Ishikawa (cell line): ENCODE data around the gene ZNF292.

Source experiments
- CEBPB ChIP-seq: IDR thresholded peaks from 2 replicates; pipeline ENCODE4 v1.6.1; 2012
- CREB1 ChIP-seq: IDR thresholded peaks from 2 replicates; pipeline ENCODE4 v1.6.1; 2012; ENCODE audit warnings: low read depth
- EGR1 ChIP-seq: IDR thresholded peaks from 2 replicates; pipeline ENCODE4 v1.6.1; 2012
- EP300 ChIP-seq: IDR thresholded peaks from 2 replicates; pipeline ENCODE4 v1.6.1; 2012; ENCODE audit warnings: borderline replicate concordance
- FOXM1 ChIP-seq: IDR thresholded peaks from 2 replicates; pipeline ENCODE4 v1.6.1; 2012; ENCODE audit warnings: low read depth, borderline replicate concordance
- NFIC ChIP-seq: IDR thresholded peaks from 2 replicates; pipeline ENCODE4 v1.6.1; 2012
- RAD21 ChIP-seq: IDR thresholded peaks from 2 replicates; pipeline ENCODE4 v1.6.1; 2012; ENCODE audit warnings: low read depth
- REST ChIP-seq: IDR thresholded peaks from 2 replicates; pipeline ENCODE4 v1.6.1; 2012; ENCODE audit warnings: low read depth, mild to moderate bottlenecking
- TAF1 ChIP-seq: IDR thresholded peaks from 2 replicates; pipeline ENCODE4 v1.6.1; 2012; ENCODE audit warnings: low read depth, mild to moderate bottlenecking
- TCF12 ChIP-seq: IDR thresholded peaks from 2 replicates; pipeline ENCODE4 v1.6.1; 2012; ENCODE audit warnings: low read depth
- TEAD4 ChIP-seq: IDR thresholded peaks from 2 replicates; pipeline ENCODE4 v1.6.1; 2012
- YY1 ChIP-seq: IDR thresholded peaks from 2 replicates; pipeline ENCODE4 v1.6.1; 2012; ENCODE audit warnings: low read depth
- ZBTB7A ChIP-seq: IDR thresholded peaks from 2 replicates; pipeline ENCODE4 v1.6.1; 2012; ENCODE audit warnings: low read depth
- TF ChIP-seq, protein P1 (sequence below): IDR thresholded peaks from 2 replicates; pipeline ENCODE4 v1.6.1; 2012
- TF ChIP-seq, protein P2 (sequence below): IDR thresholded peaks from 2 replicates; pipeline ENCODE4 v1.6.1; 2012

The ZNF292 gene

DNA sequence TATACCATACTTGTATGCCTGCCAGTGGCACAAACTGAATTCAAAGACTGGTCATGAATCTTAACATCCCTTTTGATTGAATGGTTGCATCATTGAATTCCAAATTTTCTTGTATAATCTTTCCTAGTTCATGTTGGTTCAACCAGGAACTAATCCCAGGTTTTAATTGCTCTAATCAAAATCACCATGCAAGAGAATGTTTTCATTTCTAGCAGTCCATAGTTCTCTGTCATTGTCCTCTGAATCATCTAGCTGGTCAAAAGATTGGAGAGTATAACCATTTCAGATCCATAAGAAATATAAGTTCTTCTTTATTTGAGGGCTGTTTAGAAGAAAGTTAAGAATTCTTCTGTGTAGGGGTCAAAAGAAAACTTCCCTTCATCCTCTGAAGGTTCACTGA, 57.2 kb downstream of the ZNF292 start:
- TF ChIP-seq TEAD4 (no peak), EGR1 (no peak), FOXM1 (no peak), TAF1 (no peak), TCF12 (no peak), EP300 (no peak), ZBTB7A (no peak), YY1 (no peak), REST (no peak), RAD21 (no peak), NFIC (no peak), CEBPB (no peak), CREB1 (no peak)
- TF ChIP-seq, protein P1, sequence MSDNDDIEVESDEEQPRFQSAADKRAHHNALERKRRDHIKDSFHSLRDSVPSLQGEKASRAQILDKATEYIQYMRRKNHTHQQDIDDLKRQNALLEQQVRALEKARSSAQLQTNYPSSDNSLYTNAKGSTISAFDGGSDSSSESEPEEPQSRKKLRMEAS, result no peak
- TF ChIP-seq, protein P2, sequence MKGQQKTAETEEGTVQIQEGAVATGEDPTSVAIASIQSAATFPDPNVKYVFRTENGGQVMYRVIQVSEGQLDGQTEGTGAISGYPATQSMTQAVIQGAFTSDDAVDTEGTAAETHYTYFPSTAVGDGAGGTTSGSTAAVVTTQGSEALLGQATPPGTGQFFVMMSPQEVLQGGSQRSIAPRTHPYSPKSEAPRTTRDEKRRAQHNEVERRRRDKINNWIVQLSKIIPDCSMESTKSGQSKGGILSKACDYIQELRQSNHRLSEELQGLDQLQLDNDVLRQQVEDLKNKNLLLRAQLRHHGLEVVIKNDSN, result no peak

DNA sequence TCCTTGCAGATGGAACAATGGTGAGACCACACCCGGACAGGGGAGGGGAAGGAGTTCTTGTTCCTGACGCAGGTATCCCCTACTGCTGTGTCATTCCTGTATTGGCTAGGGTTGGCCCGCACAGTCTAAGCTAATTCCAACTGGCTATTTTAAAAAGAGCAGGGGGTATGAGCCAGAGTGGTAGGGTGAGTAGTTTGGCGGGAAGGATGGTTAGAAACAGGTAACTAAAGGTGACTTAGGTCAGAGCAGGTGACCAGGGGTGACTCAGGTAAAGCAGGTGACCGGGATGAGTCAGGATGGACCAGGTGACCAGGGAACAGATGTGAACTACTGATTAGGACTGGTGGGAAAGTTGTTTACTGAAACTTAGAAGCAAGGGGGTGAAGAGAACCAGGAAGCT, 58.0 kb downstream of the ZNF292 start:
- TF ChIP-seq TEAD4, result no peak
- TF ChIP-seq, protein P2, result no peak
- no peak for TF ChIP-seq REST
- TF ChIP-seq RAD21, result no peak
- TF ChIP-seq CEBPB, result no peak
- TF ChIP-seq, protein P1, result no peak

DNA sequence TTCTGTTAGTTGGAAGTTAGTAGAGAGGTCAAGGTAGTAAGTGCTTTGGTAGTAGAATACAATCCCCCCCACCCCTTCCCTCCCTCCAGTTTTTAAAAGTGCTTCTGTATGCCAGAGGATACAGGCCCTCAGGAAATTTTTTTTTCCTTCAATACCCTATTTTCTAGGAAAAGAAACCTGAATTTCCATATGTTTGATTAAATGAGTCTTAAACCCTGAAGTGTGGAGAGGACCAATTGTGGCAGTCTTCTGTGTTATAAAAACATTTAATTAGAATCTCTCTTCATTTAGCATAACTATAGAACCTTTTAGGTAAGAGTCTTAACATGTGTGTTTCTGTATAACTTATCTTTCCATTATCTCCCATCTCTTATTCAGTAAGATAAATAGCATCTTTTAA, 59.5 kb downstream of the ZNF292 start:
- no peak for TF ChIP-seq YY1
- TF ChIP-seq CEBPB, result no peak
- no peak for TF ChIP-seq FOXM1
- TF ChIP-seq EGR1, result no peak
- TF ChIP-seq TEAD4, result no peak
- TF ChIP-seq EP300, result no peak
- TF ChIP-seq, protein P1, result no peak
- TF ChIP-seq RAD21, result no peak

- TF ChIP-seq TEAD4 (no peak), NFIC (no peak)
Observed at GRCh38 chr6:87220997-87221396, 65.6 kb downstream of the ZNF292 start.

GRCh38 chr6:87222676-87223075, 67.3 kb downstream of the ZNF292 start:
- TF ChIP-seq, protein P1, result no peak
- no peak for TF ChIP-seq EP300
- TF ChIP-seq REST, result no peak
- no peak for TF ChIP-seq EGR1
- no peak for TF ChIP-seq RAD21
- TF ChIP-seq, protein P2, result no peak
- TF ChIP-seq YY1, result no peak
- no peak for TF ChIP-seq TEAD4
- TF ChIP-seq CREB1, result no peak
- no peak for TF ChIP-seq CEBPB
- no peak for TF ChIP-seq TCF12
- TF ChIP-seq TAF1, result no peak
- no peak for TF ChIP-seq FOXM1
- TF ChIP-seq ZBTB7A, result no peak
